ENCODE data around the gene TSC22D3. TPM values are rescaled to one million over a fixed set of nuclear protein-coding genes. Genes with fewer than 3 reads are reported as not detected.

The TSC22D3 gene
- polyA plus RNA-seq, 1 experiment = 34.7 TPM

DNA sequence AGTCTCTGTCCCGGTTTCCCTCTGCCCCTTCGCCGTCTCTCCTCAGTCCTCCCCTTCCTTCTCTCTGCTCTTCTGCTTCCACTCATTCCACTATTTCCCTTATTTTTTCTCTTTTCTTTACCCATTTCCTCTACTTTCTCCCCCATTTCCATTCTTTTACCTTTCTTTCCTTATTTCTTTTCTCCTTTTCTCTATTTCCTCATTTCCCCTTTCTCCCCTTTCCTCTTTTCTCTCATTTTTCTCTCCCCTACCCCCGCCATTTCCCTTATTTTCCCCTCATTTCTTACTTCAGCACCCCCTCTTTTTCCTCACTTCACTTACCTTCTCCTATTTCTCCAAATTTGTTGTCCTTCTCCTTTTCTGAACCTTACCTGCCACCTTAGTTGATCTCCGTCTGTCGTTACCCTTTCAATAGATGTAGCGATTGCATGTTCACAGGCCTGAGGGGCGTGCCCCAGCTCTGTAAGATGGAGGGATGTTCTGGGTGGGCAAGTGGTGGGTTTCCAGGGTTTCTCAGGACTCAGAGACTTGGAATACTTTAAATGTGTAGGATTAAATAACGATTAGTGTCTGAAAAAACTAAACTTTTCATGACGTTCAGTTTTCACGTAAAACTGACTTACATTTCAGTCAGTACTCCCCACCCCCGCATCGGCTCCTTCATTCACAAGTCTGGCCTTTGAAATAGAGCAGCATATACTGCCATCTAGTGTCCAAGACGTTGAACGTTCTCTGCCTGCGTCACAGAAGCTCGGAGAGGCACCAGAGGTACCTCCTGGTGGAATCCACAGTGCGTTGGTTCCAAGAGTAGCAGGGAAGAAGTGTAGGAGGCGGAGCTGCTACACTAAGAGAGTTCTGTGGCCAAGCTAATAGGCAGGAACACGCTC is 1.3 kb upstream of the TSC22D3 start:
- CTCF ChIA-PET = interaction anchor here (0.5 to 5.3 kb wide), 24 partner anchors 8 to 751 kb away, joined by 3 to 56 read pairs (median 4); partner anchors contain the start of gene PRPS1
- peak; percentile 31 for DNase-seq (ENCODE audit: low read depth)
- TF ChIP-seq, protein P1, sequence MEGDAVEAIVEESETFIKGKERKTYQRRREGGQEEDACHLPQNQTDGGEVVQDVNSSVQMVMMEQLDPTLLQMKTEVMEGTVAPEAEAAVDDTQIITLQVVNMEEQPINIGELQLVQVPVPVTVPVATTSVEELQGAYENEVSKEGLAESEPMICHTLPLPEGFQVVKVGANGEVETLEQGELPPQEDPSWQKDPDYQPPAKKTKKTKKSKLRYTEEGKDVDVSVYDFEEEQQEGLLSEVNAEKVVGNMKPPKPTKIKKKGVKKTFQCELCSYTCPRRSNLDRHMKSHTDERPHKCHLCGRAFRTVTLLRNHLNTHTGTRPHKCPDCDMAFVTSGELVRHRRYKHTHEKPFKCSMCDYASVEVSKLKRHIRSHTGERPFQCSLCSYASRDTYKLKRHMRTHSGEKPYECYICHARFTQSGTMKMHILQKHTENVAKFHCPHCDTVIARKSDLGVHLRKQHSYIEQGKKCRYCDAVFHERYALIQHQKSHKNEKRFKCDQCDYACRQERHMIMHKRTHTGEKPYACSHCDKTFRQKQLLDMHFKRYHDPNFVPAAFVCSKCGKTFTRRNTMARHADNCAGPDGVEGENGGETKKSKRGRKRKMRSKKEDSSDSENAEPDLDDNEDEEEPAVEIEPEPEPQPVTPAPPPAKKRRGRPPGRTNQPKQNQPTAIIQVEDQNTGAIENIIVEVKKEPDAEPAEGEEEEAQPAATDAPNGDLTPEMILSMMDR (IDR thresholded peaks at IDR 0.05; ENCODE audit: insufficient read depth, low read depth, low read length) = peak; percentile 59
- peaks cover 4% of the 10 kb centered on the region; the same call in 1 of the 2 replicates for H3K27me3 ChIP-seq (ENCODE audit: control insufficient read depth, insufficient read depth, low read length)
- POLR2A ChIA-PET = no interaction called here
- H3K36me3 ChIP-seq (ENCODE audit: control insufficient read depth, insufficient read depth, low read length) = no peaks in the 10 kb centered on the region
- H3K4me3 ChIP-seq (ENCODE audit: low read depth, low read length) = peak overlapping the region; percentile 42

DNA sequence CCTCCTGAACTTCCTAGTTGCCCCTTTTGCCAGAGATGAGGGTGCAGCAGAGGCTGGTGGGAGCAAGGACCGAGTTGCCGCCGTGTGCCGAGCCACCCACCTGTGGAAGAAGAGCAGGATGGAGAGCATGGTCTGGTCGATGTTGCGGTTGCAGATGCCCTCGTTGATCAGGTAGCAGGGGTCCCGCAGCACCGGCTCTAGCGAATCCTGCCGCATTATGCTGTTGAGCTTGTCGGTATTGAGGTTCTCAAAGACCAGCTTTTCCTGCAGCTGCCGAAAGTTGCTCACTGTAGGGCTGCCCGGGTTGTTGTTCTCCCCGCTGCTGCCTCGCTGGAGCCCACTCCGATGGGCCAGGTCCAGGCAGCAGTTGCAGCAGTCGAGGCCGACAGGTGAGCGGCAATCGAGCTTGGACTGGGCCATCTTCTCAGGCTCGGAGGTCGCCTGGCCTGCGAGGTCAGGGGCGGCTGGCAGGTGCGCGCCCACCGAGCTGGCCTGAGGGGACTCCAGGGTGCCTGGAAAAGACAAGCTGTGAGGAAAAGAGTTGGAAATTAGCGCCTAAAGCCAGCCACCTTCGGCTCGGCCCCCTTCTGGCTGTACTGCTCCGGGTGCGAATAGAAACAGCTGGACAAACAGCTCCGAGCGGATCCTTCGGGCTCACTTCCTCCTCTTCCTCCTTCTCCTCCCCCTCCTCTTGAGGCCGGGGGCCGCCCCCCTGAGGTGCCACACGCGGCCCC is 420 bp downstream of the TSC22D3 start:
- ChIA-PET CTCF (interaction anchor here (0.6 to 5.3 kb wide), 9 partner anchors 26 to 238 kb away, joined by 3 to 56 read pairs (median 4); partner anchors contain the start of gene PRPS1), POLR2A (no interaction called here)
- TF ChIP-seq, protein P1 (IDR thresholded peaks at IDR 0.05; ENCODE audit: insufficient read depth, low read depth, low read length) = no peak
- Histone ChIP-seq H3K4me3 (ENCODE audit: low read depth, low read length) (peak overlapping the region; percentile 42), H3K36me3 (ENCODE audit: control insufficient read depth, insufficient read depth, low read length) (no peaks in the 10 kb centered on the region), H3K27me3 (ENCODE audit: control insufficient read depth, insufficient read depth, low read length) (peaks cover 4% of the 10 kb centered on the region; the same call in 1 of the 2 replicates)
- DNase-seq (ENCODE audit: low read depth) = no peak

DNA sequence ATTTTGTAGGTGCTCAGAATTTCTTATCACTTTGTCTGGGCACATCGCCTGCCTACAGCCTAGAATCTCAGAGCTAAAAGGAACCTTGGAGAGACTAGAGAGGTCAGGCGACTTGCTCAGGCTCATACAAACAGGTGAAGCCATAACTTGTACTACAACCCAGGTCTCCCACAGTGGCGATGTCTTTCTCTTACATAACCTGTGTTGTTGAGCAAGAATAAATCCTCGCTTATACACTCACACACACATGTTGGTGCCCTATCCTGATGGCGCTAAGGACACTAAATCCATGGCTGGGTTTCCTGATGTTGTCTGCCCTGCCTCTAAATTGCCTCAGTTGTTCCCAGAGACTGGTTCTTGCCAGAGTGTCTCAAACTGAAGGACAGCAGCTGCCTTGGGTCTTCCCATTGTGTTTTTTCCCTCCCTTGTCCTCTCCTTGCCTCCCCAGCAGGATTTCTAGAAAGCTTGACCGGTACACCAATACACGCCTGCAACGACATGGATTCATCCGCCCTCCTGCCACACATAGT is 1.6 kb downstream of the TSC22D3 start:
- CTCF ChIA-PET = interaction anchor here (5.3 kb wide), 1 partner anchor 115 kb away, joined by 56 read pairs; no protein-coding TSS in a partner anchor
- DNase-seq (ENCODE audit: low read depth) = no peak

DNA sequence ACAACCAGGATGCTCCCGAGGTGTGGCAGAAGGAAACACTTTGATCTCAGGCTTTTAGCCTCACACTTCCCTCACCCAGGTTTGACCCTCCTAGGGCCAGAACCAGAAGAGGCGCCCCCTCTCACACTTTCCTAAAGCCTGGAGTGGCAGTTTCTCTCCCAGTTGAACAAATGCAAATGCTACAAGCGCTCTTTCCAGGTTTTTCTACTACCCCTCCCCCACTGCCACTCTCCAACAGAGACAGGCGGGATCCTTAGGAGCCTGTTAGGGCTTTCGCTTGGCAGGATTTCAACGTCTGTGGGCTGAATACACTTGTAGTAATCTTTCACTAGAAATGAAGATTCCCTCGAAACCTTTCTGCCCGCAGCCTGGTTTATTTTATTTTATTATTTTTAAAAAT is 2.4 kb downstream of the TSC22D3 start:
- DNase-seq (ENCODE audit: low read depth) = no peak
- H3K36me3 ChIP-seq (ENCODE audit: control insufficient read depth, insufficient read depth, low read length) = no peaks in the 10 kb centered on the region
- CTCF ChIA-PET = no interaction called here
- TF ChIP-seq, protein P1 (IDR thresholded peaks at IDR 0.05; ENCODE audit: insufficient read depth, low read depth, low read length) = no peak
- no peak overlapping the region for H3K4me3 ChIP-seq (ENCODE audit: low read depth, low read length)
- H3K27me3 ChIP-seq (ENCODE audit: control insufficient read depth, insufficient read depth, low read length) = peaks cover 4% of the 10 kb centered on the region; the same call in 1 of the 2 replicates
- POLR2A ChIA-PET = no interaction called here

More for the DNA sequence above, 1.6 kb downstream of the TSC22D3 start:
- H3K27me3 ChIP-seq (ENCODE audit: control insufficient read depth, insufficient read depth, low read length) = peaks cover 4% of the 10 kb centered on the region; the same call in 1 of the 2 replicates
- POLR2A ChIA-PET = no interaction called here
- TF ChIP-seq, protein P1 (IDR thresholded peaks at IDR 0.05; ENCODE audit: insufficient read depth, low read depth, low read length) = no peak
- no peak overlapping the region for H3K4me3 ChIP-seq (ENCODE audit: low read depth, low read length)
- no peaks in the 10 kb centered on the region for H3K36me3 ChIP-seq (ENCODE audit: control insufficient read depth, insufficient read depth, low read length)

All from BJ (cell line).